22Rv1 (cell line): ENCODE results near the gene MLLT3.

Experiments
- CTCF ChIP-seq: fragments of 450-650 bp; IDR thresholded peaks from 2 replicates; pipeline ENCODE4 v1.5.1; 2017; ENCODE audit warnings: mild to moderate bottlenecking
- ZFX ChIP-seq: fragments of 450-650 bp; IDR thresholded peaks from 2 replicates; pipeline ENCODE4 v1.6.1; 2017; ENCODE audit warnings: antibody characterized with exemption, borderline replicate concordance

GRCh38 chr9:20295555-20295954 lies 326.7 kb downstream of the MLLT3 start:
- TF ChIP-seq CTCF = no peak
- TF ChIP-seq ZFX = no peak
